GM12872 (cell line): ENCODE data around the gene LBH.

Source experiments
- TF ChIP-seq, protein P1 (sequence below): IDR thresholded peaks from 3 replicates; pipeline ENCODE4 v1.5.1; 2011; ENCODE audit warnings: low read depth, mild to moderate bottlenecking, low read length, moderate library complexity; ENCODE audit not compliant: insufficient read depth

Gene LBH

DNA sequence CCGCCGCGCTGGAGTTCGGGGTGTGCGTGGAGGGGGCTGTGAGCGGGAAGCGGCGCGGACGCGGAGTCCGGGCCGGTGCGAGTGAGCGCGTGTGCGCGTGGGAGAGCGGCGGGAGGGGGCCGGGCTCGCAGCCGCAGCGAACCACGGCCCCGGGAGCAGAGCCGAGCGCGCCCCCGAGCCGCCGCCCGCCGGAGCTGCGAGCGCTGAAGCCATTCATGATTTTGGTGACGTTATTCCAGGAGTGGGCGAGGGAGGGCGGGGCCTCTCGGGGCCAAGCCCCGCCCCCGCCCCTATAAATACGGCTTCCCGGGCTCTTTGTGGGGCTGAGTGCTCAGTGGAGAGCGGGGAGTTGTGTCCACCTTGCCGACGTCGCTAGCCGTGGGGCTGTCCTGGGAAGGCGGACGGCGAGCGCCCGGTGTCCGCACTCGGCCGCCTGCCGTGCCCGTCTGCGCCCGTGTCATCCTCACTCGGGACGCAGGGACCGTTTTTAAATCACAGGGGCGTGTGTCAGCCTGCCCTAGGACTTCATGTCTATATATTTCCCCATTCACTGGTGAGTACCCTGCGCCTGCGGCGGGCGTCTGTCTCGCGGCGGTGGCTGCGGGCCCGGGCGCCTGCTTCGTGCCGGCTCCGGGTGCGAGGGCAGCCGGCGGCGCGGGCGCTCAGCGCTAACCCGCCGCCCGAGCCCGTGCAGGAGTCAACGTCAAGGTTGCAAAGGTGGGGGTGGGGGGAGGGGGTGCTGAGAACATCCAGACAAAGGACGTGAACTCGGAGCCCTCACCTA lies at the start of gene LBH:
Gene LBH (plus strand): TSS at position 323 of the 784 bp plus-strand sequence. CDS start 205 bp downstream, at position 528.
- TF ChIP-seq, protein P1, sequence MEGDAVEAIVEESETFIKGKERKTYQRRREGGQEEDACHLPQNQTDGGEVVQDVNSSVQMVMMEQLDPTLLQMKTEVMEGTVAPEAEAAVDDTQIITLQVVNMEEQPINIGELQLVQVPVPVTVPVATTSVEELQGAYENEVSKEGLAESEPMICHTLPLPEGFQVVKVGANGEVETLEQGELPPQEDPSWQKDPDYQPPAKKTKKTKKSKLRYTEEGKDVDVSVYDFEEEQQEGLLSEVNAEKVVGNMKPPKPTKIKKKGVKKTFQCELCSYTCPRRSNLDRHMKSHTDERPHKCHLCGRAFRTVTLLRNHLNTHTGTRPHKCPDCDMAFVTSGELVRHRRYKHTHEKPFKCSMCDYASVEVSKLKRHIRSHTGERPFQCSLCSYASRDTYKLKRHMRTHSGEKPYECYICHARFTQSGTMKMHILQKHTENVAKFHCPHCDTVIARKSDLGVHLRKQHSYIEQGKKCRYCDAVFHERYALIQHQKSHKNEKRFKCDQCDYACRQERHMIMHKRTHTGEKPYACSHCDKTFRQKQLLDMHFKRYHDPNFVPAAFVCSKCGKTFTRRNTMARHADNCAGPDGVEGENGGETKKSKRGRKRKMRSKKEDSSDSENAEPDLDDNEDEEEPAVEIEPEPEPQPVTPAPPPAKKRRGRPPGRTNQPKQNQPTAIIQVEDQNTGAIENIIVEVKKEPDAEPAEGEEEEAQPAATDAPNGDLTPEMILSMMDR: no peak

DNA sequence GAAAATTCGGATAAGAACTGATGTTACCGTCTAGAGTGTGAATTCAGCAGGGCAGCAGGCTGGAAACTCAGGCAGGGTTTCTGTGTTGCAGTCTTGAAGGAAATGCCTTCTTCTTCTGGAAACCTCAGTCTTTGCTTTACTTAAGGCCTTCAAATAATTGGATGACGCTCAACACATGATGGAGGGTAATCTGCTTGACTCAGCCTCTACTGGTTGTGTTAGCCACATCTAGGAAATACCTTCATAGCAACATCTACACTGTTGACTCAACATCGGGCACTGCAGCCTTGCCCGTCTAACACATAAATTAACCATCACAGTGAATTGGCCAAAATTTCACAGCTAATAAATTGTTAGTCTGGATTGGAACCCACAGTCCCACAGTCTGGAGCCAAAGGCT lies 47.3 kb upstream of the LBH start:
- TF ChIP-seq, protein P1: no peak

DNA sequence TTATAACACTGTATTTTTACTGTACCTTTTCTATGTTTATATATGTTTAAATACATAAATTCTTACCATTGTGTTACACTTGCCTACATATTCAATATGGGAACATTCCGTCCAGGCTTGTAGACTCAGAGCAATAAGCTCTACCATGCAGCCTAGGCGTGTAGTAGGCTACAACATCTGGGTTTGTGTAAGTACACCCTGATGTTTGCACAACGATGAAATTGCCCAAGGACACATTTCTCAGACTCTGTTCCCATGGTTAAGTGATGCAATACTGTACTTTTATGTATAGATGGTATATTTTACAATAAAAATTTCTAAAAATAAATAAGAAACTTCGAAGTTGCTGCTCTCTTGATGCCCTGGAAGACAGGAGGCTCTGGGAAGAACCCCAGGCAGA lies 46.2 kb upstream of the LBH start:
- TF ChIP-seq, protein P1: no peak

DNA sequence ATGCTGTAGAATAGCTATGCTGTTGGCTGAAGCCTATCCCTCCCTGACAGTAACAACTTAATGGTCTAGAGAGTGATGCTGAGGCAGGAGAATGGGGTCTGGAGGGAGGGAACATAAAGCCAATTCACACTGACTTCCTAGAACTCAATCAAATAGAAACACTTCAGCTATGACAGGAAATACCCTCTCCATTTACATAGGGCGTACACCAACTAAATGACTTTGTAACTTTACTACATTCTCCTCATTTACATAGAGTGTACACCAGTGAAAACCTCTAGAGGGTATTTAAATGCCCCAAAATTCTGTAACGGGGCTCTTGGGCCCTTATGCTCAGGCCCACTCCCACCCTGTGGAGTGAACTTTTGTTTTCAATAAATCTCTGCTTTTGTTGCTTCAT lies 43.0 kb upstream of the LBH start:
- TF ChIP-seq, protein P1: no peak

DNA sequence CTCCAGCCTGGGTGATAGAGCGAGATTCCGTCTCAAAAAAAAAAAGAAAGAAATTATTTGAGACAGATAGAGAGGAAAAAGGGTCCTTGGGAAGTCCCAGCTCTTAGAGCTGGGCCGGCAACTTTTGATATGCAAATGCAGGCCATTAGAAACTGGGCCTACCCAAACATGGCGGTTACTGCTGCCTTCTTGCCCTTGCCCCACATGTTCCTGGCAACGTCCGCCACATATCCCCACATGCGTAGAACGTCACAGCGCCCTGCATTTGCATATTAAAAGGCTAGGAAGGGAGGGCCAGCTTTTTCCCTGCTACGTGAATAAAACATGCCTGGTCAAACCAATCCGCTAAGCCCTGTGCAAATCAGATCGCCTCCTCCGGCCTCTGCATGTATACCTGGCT lies 40.7 kb upstream of the LBH start:
- TF ChIP-seq, protein P1: no peak

DNA sequence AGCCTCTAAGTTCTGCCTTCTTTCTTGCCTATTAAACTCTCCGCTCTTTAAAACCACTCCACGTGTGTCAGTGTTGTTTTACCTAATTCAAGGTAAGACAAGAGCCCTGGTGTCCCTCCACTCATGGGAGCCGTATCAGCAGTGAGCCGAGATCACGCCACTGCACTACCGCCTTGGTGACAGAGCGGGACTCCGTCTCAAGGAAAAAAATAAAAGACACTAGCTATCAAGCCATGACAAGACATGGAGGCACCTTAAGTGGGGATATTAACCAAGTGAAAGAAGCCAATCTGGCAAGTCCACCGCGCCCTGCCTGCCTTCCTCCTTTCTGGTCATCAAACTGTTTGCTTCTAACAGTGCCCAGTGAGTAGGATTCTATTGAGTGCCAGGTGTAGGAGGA lies 40.2 kb upstream of the LBH start:
- TF ChIP-seq, protein P1: no peak

DNA sequence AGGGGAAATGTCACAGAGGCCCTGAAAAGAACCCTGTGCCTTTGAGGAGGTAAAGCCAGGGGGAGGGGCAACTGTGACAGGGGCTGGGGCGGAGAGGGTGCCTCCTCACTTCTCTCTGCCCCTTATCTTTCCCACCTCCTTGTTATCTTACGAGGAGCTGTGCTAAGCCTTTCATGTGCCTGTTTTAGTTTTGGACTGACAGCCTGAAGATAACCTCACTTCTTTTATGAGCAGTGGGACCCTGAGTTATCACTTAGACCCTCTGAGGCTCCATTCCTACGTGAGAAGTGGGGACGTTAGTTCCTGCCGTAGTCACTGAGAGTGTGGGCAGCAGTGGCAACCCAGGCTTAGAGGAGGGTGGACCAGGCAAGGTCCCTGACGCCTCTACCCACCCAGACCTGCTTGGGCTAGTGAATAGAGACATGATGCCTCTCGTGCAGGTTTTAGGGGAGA lies 39.5 kb upstream of the LBH start:
- TF ChIP-seq, protein P1: no peak
